MCF 10A (cell line): ENCODE results near the gene KLK12. TPM values are rescaled to one million over a fixed set of nuclear protein-coding genes. Genes with fewer than 3 reads are reported as not detected.

Experiments
- BruUV-seq: library from RNA; stranded (reverse); fragments of 400-500 nt; replicated peaks from 2 replicates; lab custom pipeline; 2021; lab: Mats Ljungman, UMichigan
- CTCF ChIA-PET: fragments of 300-600 bp; sonication (Branson Sonifier 250); formaldehyde crosslinking; extraction: SDS; loops from one replicate; lab custom pipeline; 2021; ENCODE audit warnings: antibody characterized with exemption, inconsistent platforms; lab: Yijun Ruan, JAX
- POLR2A ChIA-PET: fragments of 300-600, 350-650 bp; sonication (Branson Sonifier 250); formaldehyde crosslinking; extraction: SDS; loops from one replicate; lab custom pipeline; 2020; ENCODE audit warnings: antibody characterized with exemption, inconsistent platforms; lab: Yijun Ruan, JAX
- DNase-seq: peaks from one replicate; pipeline ENCODE4 v3.0.0-alpha.2; 2018; ENCODE audit not compliant: unreplicated experiment
- H3K27ac Mint-ChIP-seq: one replicate; pipeline ENCODE4 v1.8.0; 2022; ENCODE audit warnings: mild to moderate bottlenecking, low read depth, mixed read lengths; ENCODE audit not compliant: unreplicated experiment
- H3K27me3 Mint-ChIP-seq: one replicate; pipeline ENCODE4 v1.8.0; 2022; ENCODE audit warnings: mixed read lengths; ENCODE audit not compliant: insufficient read depth, unreplicated experiment
- H3K36me3 Mint-ChIP-seq: one replicate; pipeline ENCODE4 v1.8.0; 2022; ENCODE audit warnings: mild to moderate bottlenecking, moderate library complexity, mixed read lengths; ENCODE audit not compliant: insufficient read depth, unreplicated experiment
- H3K4me1 Mint-ChIP-seq: one replicate; pipeline ENCODE4 v1.8.0; 2022; ENCODE audit warnings: mixed read lengths; ENCODE audit not compliant: insufficient read depth, unreplicated experiment
- H3K4me3 Mint-ChIP-seq: one replicate; pipeline ENCODE4 v1.8.0; 2022; ENCODE audit warnings: mild to moderate bottlenecking, moderate library complexity, mixed read lengths; ENCODE audit not compliant: unreplicated experiment
- H3K9me3 Mint-ChIP-seq: one replicate; pipeline ENCODE4 v1.8.0; 2022; ENCODE audit warnings: mixed read lengths; ENCODE audit not compliant: unreplicated experiment
- intact Hi-C: fragments of 100-400 bp; cut with micrococcal nuclease; formaldehyde crosslinking; loops from 2 replicates; pipeline ENCODE4 v1.14.1; 2022
- total RNA-seq: library from RNA; stranded (reverse); gene quantifications from 2 replicates; pipeline ENCODE4 v1.2.3, GENCODE V29; 2022
- TF ChIP-seq, protein P1 (sequence below): fragments of 200-600 bp; IDR thresholded peaks from one replicate; pipeline ENCODE4 v1.8.0; 2022; ENCODE audit warnings: antibody characterized with exemption, mild to moderate bottlenecking; ENCODE audit not compliant: unreplicated experiment

Gene KLK12
- total RNA-seq, 1 experiment from 2014 or later = not detected

DNA sequence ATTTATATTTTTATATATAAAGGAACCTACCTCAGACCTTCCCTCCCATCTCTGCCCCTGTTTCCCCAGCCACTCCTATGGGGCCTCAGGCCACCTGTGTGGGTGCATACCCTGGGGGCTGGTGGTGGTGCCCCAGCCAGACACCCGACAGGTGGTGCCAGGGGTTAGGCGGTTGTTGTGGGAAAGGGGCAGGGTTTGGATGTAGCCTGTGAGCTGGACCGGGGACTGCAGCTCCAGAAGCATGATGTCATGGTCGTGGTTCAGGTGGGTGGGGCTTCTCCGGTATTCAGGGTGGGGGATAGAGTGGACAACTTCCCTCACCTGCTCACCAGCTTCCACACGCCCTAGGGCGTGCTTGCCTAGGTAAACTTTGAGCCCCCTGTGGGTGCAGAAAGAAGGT, 24.9 kb upstream of the KLK12 start:
- CTCF ChIA-PET = interaction anchor here (0.6 kb wide), 1 partner anchor 22 kb away, joined by 3 read pairs; no protein-coding TSS in a partner anchor
- H3K27me3 Mint-ChIP-seq = no peaks in the 10 kb centered on the region
- no peaks in the 10 kb centered on the region for H3K36me3 Mint-ChIP-seq
- no TSS peak for BruUV-seq
- peaks cover 38% of the 10 kb centered on the region for H3K9me3 Mint-ChIP-seq
- H3K27ac Mint-ChIP-seq = no peak overlapping the region
- no peak overlapping the region for H3K4me3 Mint-ChIP-seq
- no peak for DNase-seq
- POLR2A ChIA-PET = no interaction called here
- intact Hi-C loops = no loop called here
- no peaks in the 10 kb centered on the region for H3K4me1 Mint-ChIP-seq
- TF ChIP-seq, protein P1, sequence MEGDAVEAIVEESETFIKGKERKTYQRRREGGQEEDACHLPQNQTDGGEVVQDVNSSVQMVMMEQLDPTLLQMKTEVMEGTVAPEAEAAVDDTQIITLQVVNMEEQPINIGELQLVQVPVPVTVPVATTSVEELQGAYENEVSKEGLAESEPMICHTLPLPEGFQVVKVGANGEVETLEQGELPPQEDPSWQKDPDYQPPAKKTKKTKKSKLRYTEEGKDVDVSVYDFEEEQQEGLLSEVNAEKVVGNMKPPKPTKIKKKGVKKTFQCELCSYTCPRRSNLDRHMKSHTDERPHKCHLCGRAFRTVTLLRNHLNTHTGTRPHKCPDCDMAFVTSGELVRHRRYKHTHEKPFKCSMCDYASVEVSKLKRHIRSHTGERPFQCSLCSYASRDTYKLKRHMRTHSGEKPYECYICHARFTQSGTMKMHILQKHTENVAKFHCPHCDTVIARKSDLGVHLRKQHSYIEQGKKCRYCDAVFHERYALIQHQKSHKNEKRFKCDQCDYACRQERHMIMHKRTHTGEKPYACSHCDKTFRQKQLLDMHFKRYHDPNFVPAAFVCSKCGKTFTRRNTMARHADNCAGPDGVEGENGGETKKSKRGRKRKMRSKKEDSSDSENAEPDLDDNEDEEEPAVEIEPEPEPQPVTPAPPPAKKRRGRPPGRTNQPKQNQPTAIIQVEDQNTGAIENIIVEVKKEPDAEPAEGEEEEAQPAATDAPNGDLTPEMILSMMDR = no peak

DNA sequence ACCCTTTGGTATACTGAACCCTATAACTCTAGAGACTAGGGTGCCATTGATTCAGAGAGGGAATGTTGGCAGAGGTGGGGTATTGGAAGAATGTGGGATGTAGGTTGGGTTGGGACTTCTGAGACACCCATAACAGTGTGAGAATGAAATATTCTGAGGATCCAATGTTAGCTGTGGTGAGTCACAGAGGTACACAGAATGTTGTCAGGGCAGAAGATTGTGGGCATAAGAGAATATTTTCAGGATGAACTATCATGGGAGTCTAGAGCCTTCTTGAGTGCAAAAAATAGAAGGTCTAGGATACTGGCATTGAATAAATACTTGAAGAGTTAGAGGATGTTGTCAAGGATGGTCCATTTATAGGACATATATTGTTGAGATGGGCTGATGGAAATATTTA, 21.1 kb upstream of the KLK12 start:
- TF ChIP-seq, protein P1 = no peak
- H3K4me1 Mint-ChIP-seq = no peaks in the 10 kb centered on the region
- no peak for DNase-seq
- intact Hi-C loops = no loop called here
- H3K27me3 Mint-ChIP-seq = peaks cover 12% of the 10 kb centered on the region
- no TSS peak for BruUV-seq
- H3K9me3 Mint-ChIP-seq = peaks cover 47% of the 10 kb centered on the region
- POLR2A ChIA-PET = no interaction called here
- CTCF ChIA-PET = no interaction called here
- H3K4me3 Mint-ChIP-seq = no peak overlapping the region
- no peaks in the 10 kb centered on the region for H3K36me3 Mint-ChIP-seq
- no peak overlapping the region for H3K27ac Mint-ChIP-seq

DNA sequence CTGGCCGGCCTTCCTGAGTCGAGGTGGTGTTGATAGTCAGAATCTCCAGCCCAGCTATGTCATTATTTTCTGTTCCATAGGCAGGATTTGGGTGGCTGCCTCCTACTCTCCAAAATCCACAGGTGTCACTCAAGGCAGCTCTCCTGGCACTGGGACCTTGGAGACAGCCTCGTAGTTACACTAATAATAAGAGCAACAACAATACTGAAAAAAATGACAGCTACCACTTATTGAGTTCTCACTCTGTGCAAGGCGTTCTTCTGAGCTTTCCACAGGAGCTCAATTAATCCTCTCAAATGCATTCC, 12.2 kb upstream of the KLK12 start:
- peaks cover 8% of the 10 kb centered on the region for H3K9me3 Mint-ChIP-seq
- no peaks in the 10 kb centered on the region for H3K36me3 Mint-ChIP-seq
- no peaks in the 10 kb centered on the region for H3K4me1 Mint-ChIP-seq
- no peak overlapping the region for H3K4me3 Mint-ChIP-seq
- intact Hi-C loops = no loop called here
- ChIA-PET POLR2A (no interaction called here), CTCF (interaction anchor here (0.7 to 1.0 kb wide), 2 partner anchors 26 to 34 kb away, joined by 3 to 4 read pairs; no protein-coding TSS in a partner anchor)
- no peaks in the 10 kb centered on the region for H3K27me3 Mint-ChIP-seq
- no peak overlapping the region for H3K27ac Mint-ChIP-seq
- no TSS peak for BruUV-seq
- no peak for DNase-seq
- TF ChIP-seq, protein P1 = no peak

DNA sequence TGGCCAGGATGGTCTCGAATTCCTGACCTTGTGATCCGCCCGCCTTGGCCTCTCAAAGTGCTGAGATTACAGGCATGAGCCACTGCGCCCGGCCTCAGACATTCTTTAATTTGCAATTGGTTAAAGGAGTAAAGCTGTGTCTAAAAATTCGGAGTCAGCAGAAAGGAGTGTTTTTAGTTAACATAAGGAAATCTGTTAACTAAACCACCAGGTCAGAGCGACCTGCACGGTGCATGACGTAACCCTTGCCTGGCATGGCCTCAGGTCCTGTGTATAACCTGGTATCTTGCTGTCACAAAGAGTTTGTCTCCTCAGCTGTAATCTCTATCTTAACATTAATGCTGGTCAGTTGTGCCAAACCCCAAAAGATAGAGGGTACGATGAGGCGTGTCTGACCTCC, 9.5 kb upstream of the KLK12 start:
- Mint-ChIP-seq H3K4me1 (no peaks in the 10 kb centered on the region), H3K27ac (no peak overlapping the region), H3K27me3 (no peaks in the 10 kb centered on the region), H3K36me3 (no peaks in the 10 kb centered on the region), H3K4me3 (no peak overlapping the region), H3K9me3 (peaks cover 8% of the 10 kb centered on the region)
- ChIA-PET POLR2A (no interaction called here), CTCF (interaction anchor here (0.7 to 1.8 kb wide), 3 partner anchors 18 to 115 kb away, joined by 3 to 7 read pairs (median 4); no protein-coding TSS in a partner anchor)
- no TSS peak for BruUV-seq
- TF ChIP-seq, protein P1 = no peak
- no peak for DNase-seq
- intact Hi-C loops = no loop called here
